ENCODE measurements around the gene TP63.

The TP63 gene

GRCh38 chr3:189638276-189639031, 7.3 kb downstream of the TP63 start:
- ChIA-PET CTCF (interaction anchor here (3.9 kb wide), 1 partner anchor 13 kb away, joined by 17 read pairs; no protein-coding TSS in a partner anchor), POLR2A (no interaction called here)
- TF ChIP-seq CTCF (IDR thresholded peaks at IDR 0.05; ENCODE audit: control extremely low read depth, extremely low read depth, low read depth, missing control alignments), result no peak
- DNase-seq (ENCODE audit: extremely low spot score), result no peak

GRCh38 chr3:189641776-189642175, 10.6 kb downstream of the TP63 start:
- no peak for TF ChIP-seq CTCF (IDR thresholded peaks at IDR 0.05; ENCODE audit: control extremely low read depth, extremely low read depth, low read depth, missing control alignments)
- ChIA-PET POLR2A (no interaction called here), CTCF (interaction anchor here (1.6 to 3.9 kb wide), 3 partner anchors 10 to 23 kb away, joined by 5 to 17 read pairs (median 8); no protein-coding TSS in a partner anchor)
- no peak for DNase-seq (ENCODE audit: extremely low spot score)

GRCh38 chr3:189646853-189647542, 15.8 kb downstream of the TP63 start:
- ChIA-PET POLR2A (no interaction called here), CTCF (interaction anchor here (1.0 kb wide), 1 partner anchor 17 kb away, joined by 3 read pairs; no protein-coding TSS in a partner anchor)
- no peak for DNase-seq (ENCODE audit: extremely low spot score)
- TF ChIP-seq CTCF (IDR thresholded peaks at IDR 0.05; ENCODE audit: control extremely low read depth, extremely low read depth, low read depth, missing control alignments), result no peak

GRCh38 chr3:189652042-189652441, 20.9 kb downstream of the TP63 start:
- POLR2A ChIA-PET, result no interaction called here
- TF ChIP-seq CTCF (IDR thresholded peaks at IDR 0.05; ENCODE audit: control extremely low read depth, extremely low read depth, low read depth, missing control alignments), result no peak
- no peak for DNase-seq (ENCODE audit: extremely low spot score)
- CTCF ChIA-PET, result interaction anchor here (0.6 to 3.1 kb wide), 9 partner anchors 9 to 220 kb away, joined by 3 to 17 read pairs (median 4); partner anchors contain the start of gene TP63

GRCh38 chr3:189655617-189656016, 24.4 kb downstream of the TP63 start:
- CTCF ChIA-PET, result interaction anchor here (1.8 kb wide), 1 partner anchor 12 kb away, joined by 7 read pairs; no protein-coding TSS in a partner anchor
- no peak for TF ChIP-seq CTCF (IDR thresholded peaks at IDR 0.05; ENCODE audit: control extremely low read depth, extremely low read depth, low read depth, missing control alignments)

GRCh38 chr3:189659571-189659970, 28.4 kb downstream of the TP63 start:
- no peak for DNase-seq (ENCODE audit: extremely low spot score)

More at GRCh38 chr3:189655617-189656016, 24.4 kb downstream of the TP63 start:
- POLR2A ChIA-PET, result no interaction called here
- peak; percentile 23 for DNase-seq (ENCODE audit: extremely low spot score)

More at GRCh38 chr3:189659571-189659970, 28.4 kb downstream of the TP63 start:
- TF ChIP-seq CTCF (IDR thresholded peaks at IDR 0.05; ENCODE audit: control extremely low read depth, extremely low read depth, low read depth, missing control alignments), result no peak
- CTCF ChIA-PET, result no interaction called here
- POLR2A ChIA-PET, result no interaction called here

Measured in GM10248 (cell line).